H9 (cell line): ENCODE data around the gene DCAF10. TPM values are rescaled to one million over a fixed set of nuclear protein-coding genes. Genes with fewer than 3 reads are reported as not detected.
"Not testable (repeated sequence)": the region's sequence is repeated elsewhere in the genome, so short reads cannot be mapped to it uniquely, and the experiment has no call there.

Experiments used
- DNase-seq: peaks from one replicate; pipeline ENCODE4 v3.0.0-alpha.2; 2017
- H2AFZ ChIP-seq: one replicate; pipeline ENCODE4 v1.6.1; 2013; ENCODE audit warnings: mild to moderate bottlenecking, low read length, control low read depth, moderate library complexity
- H2AK5ac ChIP-seq: 2 replicates; pipeline ENCODE4 v1.6.1; 2013; ENCODE audit warnings: low read length, control low read depth, mixed read lengths; ENCODE audit not compliant: insufficient read length
- H2BK120ac ChIP-seq: one replicate; pipeline ENCODE4 v1.6.1; 2013; ENCODE audit warnings: low read depth, mild to moderate bottlenecking, low read length, control low read depth, inconsistent platforms; ENCODE audit not compliant: poor library complexity, severe bottlenecking
- H2BK12ac ChIP-seq: 2 replicates; pipeline ENCODE4 v1.6.1; 2013; ENCODE audit warnings: low read length, control low read depth, mixed read lengths, low read depth; ENCODE audit not compliant: insufficient read length
- H2BK15ac ChIP-seq: 2 replicates; pipeline ENCODE4 v1.6.1; 2013; ENCODE audit warnings: low read depth, low read length, control low read depth
- H2BK20ac ChIP-seq: one replicate; pipeline ENCODE4 v1.6.1; 2013; ENCODE audit warnings: low read depth, mild to moderate bottlenecking, low read length, control low read depth, inconsistent platforms; ENCODE audit not compliant: poor library complexity, severe bottlenecking
- H2BK5ac ChIP-seq: 2 replicates; pipeline ENCODE4 v1.6.1; 2013; ENCODE audit warnings: low read length, control low read depth, mixed read lengths; ENCODE audit not compliant: insufficient read length
- H3K14ac ChIP-seq: 2 replicates; pipeline ENCODE4 v1.6.1; 2013; ENCODE audit warnings: low read length, control low read depth; ENCODE audit not compliant: insufficient read depth
- H3K18ac ChIP-seq: 2 replicates; pipeline ENCODE4 v1.6.1; 2013; ENCODE audit warnings: low read depth, mild to moderate bottlenecking, mixed read lengths, low read length, control low read depth; ENCODE audit not compliant: insufficient read length
- H3K23ac ChIP-seq: 2 replicates; pipeline ENCODE4 v1.6.1; 2013; ENCODE audit warnings: low read length, control low read depth, mixed read lengths, low read depth; ENCODE audit not compliant: insufficient read length
- H3K23me2 ChIP-seq: 2 replicates; pipeline ENCODE4 v1.6.1; 2013; ENCODE audit warnings: low read depth, mild to moderate bottlenecking, mixed read lengths, low read length, control low read depth; ENCODE audit not compliant: insufficient read length, poor library complexity, severe bottlenecking
- H3K27ac ChIP-seq: 2 replicates; pipeline ENCODE4 v1.5.1; 2013; ENCODE audit warnings: low read length, control low read depth, mixed read lengths, low read depth; ENCODE audit not compliant: insufficient read length
- H3K27me3 ChIP-seq: 2 replicates; pipeline ENCODE4 v1.6.1; 2013; ENCODE audit warnings: low read length, control low read depth, inconsistent platforms; ENCODE audit not compliant: insufficient read depth
- H3K4ac ChIP-seq: 2 replicates; pipeline ENCODE4 v1.6.1; 2013; ENCODE audit warnings: low read depth, mild to moderate bottlenecking, control low read depth, inconsistent platforms, low read length, moderate library complexity
- H3K4me1 ChIP-seq: 2 replicates; pipeline ENCODE4 v1.6.1; 2013; ENCODE audit warnings: low read length, control low read depth, inconsistent platforms; ENCODE audit not compliant: insufficient read depth
- H3K4me2 ChIP-seq: 2 replicates; pipeline ENCODE4 v1.6.1; 2013; ENCODE audit warnings: low read length, control low read depth, mixed read lengths; ENCODE audit not compliant: insufficient read length, insufficient read depth
- H3K56ac ChIP-seq: 2 replicates; pipeline ENCODE4 v1.6.1; 2013; ENCODE audit warnings: low read depth, mild to moderate bottlenecking, mixed read lengths, low read length, control low read depth; ENCODE audit not compliant: insufficient read length
- H3K79me1 ChIP-seq: 2 replicates; pipeline ENCODE4 v1.6.1; 2013; ENCODE audit warnings: low read depth, mild to moderate bottlenecking, moderate library complexity, low read length, control low read depth, inconsistent platforms; ENCODE audit not compliant: insufficient read depth, poor library complexity, severe bottlenecking
- H3K79me2 ChIP-seq: 2 replicates; pipeline ENCODE4 v1.6.1; 2013; ENCODE audit warnings: low read length, control low read depth, inconsistent platforms; ENCODE audit not compliant: insufficient read depth
- H3K9ac ChIP-seq: 2 replicates; pipeline ENCODE4 v1.6.1; 2013; ENCODE audit warnings: low read length, control low read depth, mixed read lengths; ENCODE audit not compliant: insufficient read length; ENCODE audit errors: extremely low read depth
- H3K9me3 ChIP-seq: one replicate; pipeline ENCODE4 v1.6.1; 2013; ENCODE audit warnings: low read depth, low read length, inconsistent platforms; ENCODE audit not compliant: control insufficient read depth
- H3T11ph ChIP-seq: one replicate; pipeline ENCODE4 v1.6.1; 2013; ENCODE audit warnings: mild to moderate bottlenecking, low read length, control low read depth, inconsistent platforms
- H4K20me1 ChIP-seq: one replicate; pipeline ENCODE4 v1.6.1; 2013; ENCODE audit not compliant: control insufficient read depth, insufficient read length, insufficient read depth
- H4K5ac ChIP-seq: 2 replicates; pipeline ENCODE4 v1.6.1; 2013; ENCODE audit warnings: low read depth, mild to moderate bottlenecking, mixed read lengths, low read length, control low read depth; ENCODE audit not compliant: insufficient read length
- H4K8ac ChIP-seq: replicated peaks from 2 replicates; pipeline ENCODE4 v1.6.1; 2013; ENCODE audit warnings: low read length, control low read depth, mixed read lengths, low read depth; ENCODE audit not compliant: insufficient read length
- H4K91ac ChIP-seq: 2 replicates; pipeline ENCODE4 v1.6.1; 2013; ENCODE audit warnings: low read depth, mild to moderate bottlenecking, moderate library complexity, mixed read lengths, low read length, control low read depth; ENCODE audit not compliant: insufficient read length
- H3K27ac Mint-ChIP-seq, 3 experiments: 2 replicates in 2 of 3; 3 replicates in 1 of 3; pipeline ENCODE4 v1.8.0; 2020 to 2021; ENCODE audit warnings: mixed read lengths in 3 of 3, mild to moderate bottlenecking in 1 of 3, moderate library complexity in 1 of 3
- H3K27me3 Mint-ChIP-seq: 2 replicates; pipeline ENCODE4 v1.8.0; 2021; ENCODE audit warnings: low read depth, mild to moderate bottlenecking, moderate library complexity, mixed read lengths
- H3K36me3 Mint-ChIP-seq, 3 experiments: 2 replicates in 2 of 3; 3 replicates in 1 of 3; pipeline ENCODE4 v1.8.0; 2020 to 2021; ENCODE audit warnings: low read depth in 3 of 3, mixed read lengths in 3 of 3; ENCODE audit not compliant: insufficient read depth in 1 of 3
- H3K4me1 Mint-ChIP-seq, 2 experiments: 2 replicates each; pipeline ENCODE4 v1.8.0; 2020; ENCODE audit warnings: mixed read lengths in 2 of 2
- H3K4me3 Mint-ChIP-seq, 2 experiments: 2 replicates in 1 of 2; 3 replicates in 1 of 2; pipeline ENCODE4 v1.8.0; 2020 to 2021; ENCODE audit warnings: mild to moderate bottlenecking in 2 of 2, mixed read lengths in 2 of 2, moderate library complexity in 1 of 2
- H3K9me3 Mint-ChIP-seq, 2 experiments: 2 replicates in 1 of 2; 3 replicates in 1 of 2; pipeline ENCODE4 v1.8.0; 2020; ENCODE audit warnings: mild to moderate bottlenecking in 2 of 2, mixed read lengths in 2 of 2, moderate library complexity in 1 of 2
- CTCF ChIP-seq: fragments of 200-600 bp; sonication (generic); conservative IDR thresholded peaks from 3 replicates; pipeline ENCODE4 v1.8.0; 2021; ENCODE audit warnings: antibody characterized with exemption, mild to moderate bottlenecking
- WGBS: extraction: QIAGEN DNeasy Blood & Tissue Kit; methylation state at CpG from one replicate; pipeline ENCODE4 v1.1.7; 2013; ENCODE audit warnings: missing lambda C conversion rate, low lambda C conversion rate, mixed read lengths; ENCODE audit not compliant: insufficient read length; ENCODE audit errors: extremely low coverage; 5-methylcytosine and 5-hydroxymethylcytosine counted together
- total RNA-seq: library from RNA; stranded (reverse); gene quantifications from 2 replicates; pipeline ENCODE4 v1.2.1, GENCODE V29; 2021

Gene DCAF10
- total RNA-seq, 1 experiment from 2014 or later, result 13.4 TPM

DNA sequence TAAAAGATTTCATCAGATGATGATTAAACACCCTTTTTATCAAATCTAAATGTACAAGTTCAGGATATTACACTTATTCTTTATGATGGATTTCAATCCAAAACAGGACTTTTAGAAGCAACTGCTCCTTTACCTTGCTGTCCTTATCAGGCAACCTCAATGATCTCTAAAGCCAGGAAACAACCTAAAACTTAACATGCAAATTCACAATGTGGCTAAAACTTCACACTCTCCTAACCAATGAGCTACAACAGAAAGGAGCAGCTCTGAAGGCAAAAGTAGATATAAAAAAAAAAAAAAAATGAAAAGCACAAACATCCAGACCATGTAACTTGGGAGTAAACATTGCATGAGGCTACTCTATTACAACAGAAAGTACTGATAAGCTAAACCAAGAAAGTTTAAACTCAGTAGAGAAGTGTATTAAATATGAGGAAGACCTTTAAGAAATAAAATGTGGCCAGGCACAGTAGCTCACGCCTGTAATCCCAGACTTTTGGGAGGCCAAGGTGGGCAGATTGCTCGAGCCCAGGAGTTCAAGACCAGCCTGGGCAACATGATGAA, 80.4 kb downstream of the DCAF10 start:
- WGBS, result no CpG with 5 or more reads among the region's 2 CpGs
- no peak overlapping the region for H2BK5ac ChIP-seq
- no peaks in the 10 kb centered on the region for H3K27me3 Mint-ChIP-seq
- no peak overlapping the region for H2AFZ ChIP-seq
- no peak overlapping the region for H2BK120ac ChIP-seq
- peaks cover 5 to 25% (median 24%) of the 10 kb centered on the region in 3 experiments; a peak in 6 of 7 replicates for H3K36me3 Mint-ChIP-seq
- no peak overlapping the region for H3T11ph ChIP-seq
- H3K56ac ChIP-seq, result no peak overlapping the region
- H3K18ac ChIP-seq, result no peak overlapping the region
- H3K4me1 ChIP-seq, result no peaks in the 10 kb centered on the region
- no peak overlapping the region for H3K4ac ChIP-seq
- H2AK5ac ChIP-seq, result no peak overlapping the region
- no peaks in the 10 kb centered on the region for H3K4me1 Mint-ChIP-seq
- no peak overlapping the region for H4K8ac ChIP-seq
- H3K9me3 Mint-ChIP-seq, result peaks cover 14 to 15% of the 10 kb centered on the region in 2 experiments; a peak in 4 of 5 replicates
- no peaks in the 10 kb centered on the region for H3K79me2 ChIP-seq
- H3K27ac Mint-ChIP-seq, result no peak overlapping the region
- no peak overlapping the region for H2BK20ac ChIP-seq
- H3K4me3 Mint-ChIP-seq, result no peak overlapping the region
- no peaks in the 10 kb centered on the region for H3K27me3 ChIP-seq
- H2BK15ac ChIP-seq, result no peak overlapping the region
- H3K14ac ChIP-seq, result no peak overlapping the region
- no peaks in the 10 kb centered on the region for H3K23me2 ChIP-seq
- no peak for DNase-seq
- H3K23ac ChIP-seq, result no peak overlapping the region
- no peak overlapping the region for H4K91ac ChIP-seq
- H3K9ac ChIP-seq, result no peak overlapping the region
- H4K20me1 ChIP-seq, result no peaks in the 10 kb centered on the region
- no peak overlapping the region for H4K5ac ChIP-seq
- no peak for TF ChIP-seq CTCF
- no peaks in the 10 kb centered on the region for H3K79me1 ChIP-seq
- no peak overlapping the region for H3K27ac ChIP-seq
- no peak overlapping the region for H3K4me2 ChIP-seq
- peaks cover 11% of the 10 kb centered on the region for H3K9me3 ChIP-seq
- H2BK12ac ChIP-seq, result no peak overlapping the region

- H3K27ac Mint-ChIP-seq, result not testable (repeated sequence)
Observed at GRCh38 chr9:37887977-37888583, 87.5 kb downstream of the DCAF10 start.

More at GRCh38 chr9:37887977-37888583, 87.5 kb downstream of the DCAF10 start:
- not testable (repeated sequence) for H3K4me3 Mint-ChIP-seq, DNase-seq, H3K14ac ChIP-seq, H3K56ac ChIP-seq, H3K4ac ChIP-seq, H3K18ac ChIP-seq, H3K9me3 Mint-ChIP-seq, H2BK5ac ChIP-seq, H4K8ac ChIP-seq, H3K4me1 Mint-ChIP-seq, H3T11ph ChIP-seq, H3K4me2 ChIP-seq, H2BK12ac ChIP-seq, H3K27ac ChIP-seq, H3K23me2 ChIP-seq, H2BK120ac ChIP-seq, H2BK20ac ChIP-seq, H3K79me2 ChIP-seq, H4K20me1 ChIP-seq, H2AFZ ChIP-seq, H4K5ac ChIP-seq, H2BK15ac ChIP-seq, H3K9ac ChIP-seq, H3K23ac ChIP-seq, H3K4me1 ChIP-seq, H3K9me3 ChIP-seq, H3K27me3 ChIP-seq, H3K79me1 ChIP-seq, H2AK5ac ChIP-seq, H3K27me3 Mint-ChIP-seq, H4K91ac ChIP-seq
- peaks cover 19 to 43% (median 38%) of the 10 kb centered on the region in 3 experiments; a peak in 6 of 7 replicates for H3K36me3 Mint-ChIP-seq
- WGBS, result no CpG with 5 or more reads among the region's 11 CpGs
